HUES6 (cell line): ENCODE data around the gene DPPA5.
"Not testable (repeated sequence)": the region's sequence is repeated elsewhere in the genome, so short reads cannot be mapped to it uniquely, and the experiment has no call there.

Source experiments
- H3K27ac ChIP-seq: 2 replicates; pipeline ENCODE4 v1.7.0; 2013; ENCODE audit warnings: low read depth, mild to moderate bottlenecking, low read length, inconsistent platforms
- H3K27me3 ChIP-seq: 2 replicates; pipeline ENCODE4 v1.6.1; 2013; ENCODE audit warnings: low read length; ENCODE audit not compliant: control insufficient read depth, insufficient read depth
- H3K36me3 ChIP-seq: 2 replicates; pipeline ENCODE4 v1.6.1; 2013; ENCODE audit warnings: low read length; ENCODE audit not compliant: control insufficient read depth, insufficient read depth
- H3K4me1 ChIP-seq: 2 replicates; pipeline ENCODE4 v1.6.1; 2013; ENCODE audit warnings: low read length; ENCODE audit not compliant: control insufficient read depth, insufficient read depth
- H3K4me3 ChIP-seq: 2 replicates; pipeline ENCODE4 v1.5.1; 2013; ENCODE audit warnings: low read depth, low read length
- H3K9ac ChIP-seq: one replicate; pipeline ENCODE4 v1.6.1; 2013; ENCODE audit warnings: mild to moderate bottlenecking, low read length
- H3K9me3 ChIP-seq: 2 replicates; pipeline ENCODE4 v1.6.1; 2013; ENCODE audit warnings: low read depth, low read length; ENCODE audit not compliant: control insufficient read depth, insufficient read depth

The DPPA5 gene

DNA sequence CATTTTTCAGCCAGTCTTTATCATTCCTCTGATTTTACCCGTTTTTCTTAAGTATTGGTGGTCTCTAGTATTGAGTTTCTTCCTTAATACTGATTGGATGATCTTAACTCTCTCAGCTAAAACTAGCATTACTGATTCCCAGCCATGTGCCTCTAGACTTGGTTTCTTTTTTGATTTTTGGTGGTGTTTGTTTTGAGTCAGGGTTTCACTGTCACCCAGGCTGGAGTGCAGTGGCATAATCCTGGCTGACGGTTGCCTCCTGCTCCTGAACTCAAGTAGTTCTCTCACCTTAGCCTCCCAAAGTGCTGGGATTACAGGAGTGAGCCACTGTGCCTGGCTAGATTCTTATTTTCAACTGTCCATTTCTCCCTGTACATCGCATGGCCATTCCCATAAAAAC lies 24.9 kb downstream of the DPPA5 start:
- no peaks in the 10 kb centered on the region for H3K9me3 ChIP-seq
- no peak overlapping the region for H3K27ac ChIP-seq
- H3K9ac ChIP-seq: no peak overlapping the region
- H3K4me1 ChIP-seq: no peaks in the 10 kb centered on the region
- no peaks in the 10 kb centered on the region for H3K36me3 ChIP-seq
- H3K4me3 ChIP-seq: no peak overlapping the region
- H3K27me3 ChIP-seq: no peaks in the 10 kb centered on the region

DNA sequence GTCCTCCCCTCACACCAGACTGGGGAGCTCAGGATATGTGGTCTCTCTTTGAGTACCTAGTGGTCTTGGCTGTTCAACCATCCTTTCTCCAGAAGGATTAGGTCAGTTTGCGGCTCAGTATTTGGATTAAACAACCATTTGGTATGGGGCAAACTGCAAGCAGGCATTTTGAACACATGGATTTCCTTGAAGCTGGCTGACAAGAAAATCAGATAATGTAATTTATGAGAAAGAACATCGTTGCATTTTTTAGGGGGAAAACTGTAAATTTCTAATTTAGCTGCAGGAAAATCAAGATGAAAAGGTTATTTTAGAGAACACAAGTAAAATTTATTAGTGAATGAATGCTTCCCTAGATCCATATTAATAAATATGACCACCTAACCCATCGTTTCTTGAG lies 25.3 kb downstream of the DPPA5 start:
- Histone ChIP-seq H3K9me3 (no peaks in the 10 kb centered on the region), H3K4me1 (no peaks in the 10 kb centered on the region), H3K27ac (no peak overlapping the region), H3K9ac (no peak overlapping the region), H3K36me3 (no peaks in the 10 kb centered on the region), H3K27me3 (no peaks in the 10 kb centered on the region), H3K4me3 (no peak overlapping the region)

DNA sequence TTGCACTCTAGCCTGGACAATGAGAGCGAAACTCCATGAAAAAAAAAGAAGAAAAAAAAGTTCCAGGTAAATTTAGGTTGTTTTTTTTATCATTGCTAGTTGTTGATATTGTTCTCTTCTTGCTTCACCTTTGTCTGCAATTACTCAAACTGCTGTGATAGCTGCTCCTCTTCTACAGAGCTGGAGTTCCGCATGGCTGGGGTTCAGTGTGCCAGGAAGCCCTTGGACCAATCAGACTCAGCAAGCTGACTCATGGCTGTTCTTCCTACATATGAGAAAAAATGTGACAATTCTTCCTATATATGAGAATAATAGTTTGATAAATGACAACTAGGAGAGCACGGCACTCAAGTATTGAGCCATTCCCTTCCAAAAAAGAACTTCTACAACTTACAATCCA lies 28.4 kb downstream of the DPPA5 start:
- Histone ChIP-seq H3K36me3 (no peaks in the 10 kb centered on the region), H3K27ac (no peak overlapping the region), H3K9me3 (no peaks in the 10 kb centered on the region), H3K27me3 (no peaks in the 10 kb centered on the region), H3K9ac (no peak overlapping the region), H3K4me3 (no peak overlapping the region), H3K4me1 (no peaks in the 10 kb centered on the region)

DNA sequence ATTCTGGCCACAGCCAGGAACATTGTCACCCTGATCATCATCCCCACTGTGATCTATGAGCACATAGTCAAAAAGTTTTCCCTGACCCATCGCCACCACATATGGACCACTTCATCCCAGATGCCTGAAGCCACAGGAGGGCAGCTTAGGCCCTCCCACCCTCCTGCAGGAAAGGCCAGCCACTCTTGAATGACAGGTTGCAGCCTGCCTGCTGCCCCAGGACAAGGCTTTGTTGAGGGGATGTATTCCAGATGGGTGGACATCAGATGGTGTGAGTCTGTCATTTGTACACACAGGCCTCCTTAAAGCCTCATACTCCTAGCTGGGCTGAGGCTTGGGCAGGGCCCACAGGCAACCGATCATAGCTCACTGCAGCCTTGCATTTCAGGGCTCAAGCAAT lies 30.8 kb downstream of the DPPA5 start:
- Histone ChIP-seq H3K9ac (no peak overlapping the region), H3K36me3 (no peaks in the 10 kb centered on the region), H3K9me3 (peaks cover 7% of the 10 kb centered on the region), H3K4me1 (no peaks in the 10 kb centered on the region), H3K27ac (no peak overlapping the region), H3K4me3 (no peak overlapping the region), H3K27me3 (no peaks in the 10 kb centered on the region)

DNA sequence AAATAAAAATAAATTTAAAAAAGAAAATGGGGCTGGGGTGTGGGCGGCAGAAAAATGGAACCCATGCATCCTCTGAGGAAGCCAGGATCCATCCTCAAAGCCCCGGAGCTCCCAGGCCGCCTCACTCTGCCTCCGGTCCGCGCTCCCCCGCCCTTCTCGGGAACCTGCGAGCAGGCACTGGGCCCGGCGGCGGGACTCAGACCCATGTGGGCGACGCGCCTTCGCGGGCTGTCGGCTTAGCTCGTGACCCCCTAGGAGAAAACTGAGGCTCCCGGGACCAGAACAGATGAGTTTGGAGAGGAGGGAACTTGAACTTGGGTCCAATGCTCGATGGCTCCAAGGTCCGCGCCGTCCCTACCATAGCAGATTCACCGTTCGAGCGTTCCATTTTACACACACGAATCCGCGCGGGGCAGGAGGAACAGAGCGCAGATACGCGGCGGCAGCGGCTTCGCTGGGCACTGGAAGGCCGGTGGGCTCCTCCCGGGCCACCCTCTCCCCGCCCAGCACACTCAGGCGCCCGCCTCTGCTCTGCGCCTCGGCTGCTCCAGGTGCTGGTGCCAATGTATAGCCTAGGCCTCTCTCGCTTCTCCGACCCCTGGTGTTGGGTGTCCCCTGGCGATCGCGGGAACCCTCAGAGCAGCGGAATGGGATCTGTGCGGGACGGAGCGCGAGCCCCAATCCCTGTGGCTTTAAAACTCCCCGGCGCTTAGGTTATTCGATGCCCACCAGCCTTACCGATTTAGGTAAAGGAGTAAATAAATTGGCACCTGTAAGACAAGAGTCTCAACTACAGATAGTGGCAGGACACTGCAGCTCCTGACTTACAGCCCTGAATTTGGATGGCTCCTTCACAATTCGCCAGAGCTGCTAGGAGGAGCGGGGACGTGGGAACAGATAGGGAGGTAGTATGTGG lies 39.2 kb downstream of the DPPA5 start:
- Histone ChIP-seq H3K9me3 (peaks cover 19% of the 10 kb centered on the region), H3K27me3 (no peaks in the 10 kb centered on the region; the same call in 1 of the 2 replicates)

DNA sequence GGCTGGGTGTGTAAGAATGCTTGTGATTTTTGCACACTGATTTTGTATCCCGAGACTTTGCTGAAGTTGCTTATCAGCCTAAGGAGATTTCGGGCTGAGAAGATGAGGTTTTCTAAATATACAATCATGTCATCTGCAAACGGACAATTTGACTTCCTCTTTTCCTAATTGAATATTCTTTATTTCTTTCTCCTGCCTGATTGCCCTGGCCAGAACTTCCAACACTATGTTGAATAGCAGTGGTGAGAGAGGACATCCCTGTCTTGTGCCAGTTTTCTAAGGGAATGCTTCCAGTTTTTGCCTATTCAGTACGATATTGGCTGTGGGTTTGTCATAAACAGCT lies 43.6 kb downstream of the DPPA5 start:
- H3K27ac ChIP-seq, H3K9ac ChIP-seq, H3K9me3 ChIP-seq, H3K4me1 ChIP-seq, H3K36me3 ChIP-seq, H3K27me3 ChIP-seq: not testable (repeated sequence)
- H3K4me3 ChIP-seq: peak overlapping the region; percentile 70

More for the DNA sequence above, 39.2 kb downstream of the DPPA5 start:
- peak overlapping the region; percentile 40; the same call in 1 of the 2 replicates for H3K4me3 ChIP-seq
- no peaks in the 10 kb centered on the region for H3K4me1 ChIP-seq
- no peak overlapping the region for H3K27ac ChIP-seq
- no peak overlapping the region for H3K9ac ChIP-seq
- no peaks in the 10 kb centered on the region for H3K36me3 ChIP-seq

DNA sequence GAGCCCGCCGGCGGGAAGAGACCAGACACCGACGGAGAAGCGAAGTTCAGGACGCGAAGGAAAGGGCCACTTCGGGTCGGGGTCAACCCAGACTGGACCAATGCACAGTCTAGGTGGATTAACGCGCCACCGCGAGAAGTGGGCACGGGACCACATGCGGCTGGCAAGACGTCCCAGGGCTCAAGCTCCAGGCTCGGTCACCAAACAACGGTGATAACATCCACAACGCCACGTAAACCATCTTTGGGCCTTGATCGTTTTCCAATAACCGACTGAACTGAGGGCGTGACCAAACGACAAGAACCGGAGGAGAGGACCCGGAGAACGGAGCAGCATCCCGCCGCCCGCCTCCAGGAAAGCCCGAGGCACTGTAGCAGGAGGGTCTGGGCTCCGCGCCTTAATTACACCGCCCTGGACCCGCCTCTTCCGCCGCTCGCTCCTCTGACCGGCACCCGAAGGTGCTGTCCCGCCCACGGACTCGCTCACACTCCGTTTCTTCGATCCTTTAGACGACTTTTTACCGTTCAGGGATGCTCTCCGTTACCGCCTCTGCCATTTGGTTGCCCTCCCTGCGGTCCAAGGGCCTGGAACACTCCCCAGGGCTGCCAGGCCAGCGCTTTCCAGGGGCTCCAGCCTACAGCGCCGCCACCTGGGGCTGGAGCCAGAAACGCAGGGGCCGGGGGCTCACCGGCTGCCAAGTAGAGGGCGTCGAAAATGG lies 44.1 kb downstream of the DPPA5 start:
- H3K27me3 ChIP-seq: no peaks in the 10 kb centered on the region; the same call in 1 of the 2 replicates
- no peaks in the 10 kb centered on the region for H3K36me3 ChIP-seq
- peak overlapping the region; percentile 59 for H3K9ac ChIP-seq
- no peak overlapping the region for H3K27ac ChIP-seq
- peak overlapping the region; percentile 70 for H3K4me3 ChIP-seq
- no peaks in the 10 kb centered on the region for H3K4me1 ChIP-seq
- H3K9me3 ChIP-seq: no peaks in the 10 kb centered on the region

DNA sequence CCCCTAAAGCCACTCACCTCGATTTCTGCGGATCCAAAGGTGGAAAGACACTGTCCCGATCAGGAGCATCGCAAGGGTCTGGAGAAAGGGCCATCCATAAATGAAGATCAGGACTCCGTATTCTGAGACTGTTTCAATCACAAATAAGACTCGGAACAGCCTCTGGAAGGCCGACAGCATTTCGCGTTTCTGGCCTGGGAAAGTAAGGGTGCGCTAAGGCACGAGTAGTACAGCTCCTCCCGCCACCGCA lies 44.6 kb downstream of the DPPA5 start:
- Histone ChIP-seq H3K4me1 (no peaks in the 10 kb centered on the region), H3K27ac (no peak overlapping the region), H3K4me3 (peak overlapping the region; percentile 70), H3K9ac (peak overlapping the region; percentile 59), H3K9me3 (no peaks in the 10 kb centered on the region), H3K36me3 (no peaks in the 10 kb centered on the region), H3K27me3 (no peaks in the 10 kb centered on the region)

DNA sequence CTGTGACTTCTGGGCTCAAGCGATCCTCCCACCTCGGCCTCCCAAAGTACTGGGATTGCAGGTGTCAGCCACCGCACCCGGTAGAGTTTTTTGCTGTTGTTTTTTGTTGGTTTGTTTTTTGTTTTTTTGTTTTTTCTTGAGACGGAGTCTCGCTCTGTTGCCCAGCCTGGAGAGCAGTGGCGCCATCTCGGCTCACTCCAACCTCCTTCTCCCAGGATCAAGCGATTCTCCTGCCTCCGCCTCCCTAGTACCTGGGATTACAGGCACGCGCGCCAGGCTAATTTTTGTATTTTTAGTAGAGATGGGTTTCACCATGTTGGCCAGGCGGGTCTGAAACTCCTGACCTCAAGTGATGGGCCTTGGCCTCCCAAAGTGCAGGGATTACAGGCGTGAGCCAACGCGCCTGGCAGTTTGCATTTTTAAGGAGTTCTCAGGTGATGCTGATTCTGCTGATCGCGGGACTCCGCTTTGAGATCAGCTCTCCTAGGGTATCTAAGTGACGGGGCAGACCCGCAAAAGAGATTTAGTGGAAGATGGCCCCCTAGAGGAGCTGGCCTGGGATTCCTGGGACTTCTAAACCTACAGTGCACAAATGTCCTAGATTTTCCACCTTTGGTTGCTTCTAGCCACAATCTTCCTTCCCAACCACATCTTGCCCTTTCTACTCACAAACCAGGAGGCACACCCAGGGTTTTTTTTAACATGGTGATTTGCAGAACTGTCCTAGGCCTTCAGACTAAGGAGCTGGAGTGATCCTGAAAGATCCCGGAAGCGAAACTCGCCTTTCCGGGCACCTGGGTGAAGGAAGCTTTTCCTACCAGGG lies 45.2 kb downstream of the DPPA5 start:
- no peaks in the 10 kb centered on the region for H3K9me3 ChIP-seq
- H3K27ac ChIP-seq: no peak overlapping the region
- peak overlapping the region; percentile 59 for H3K9ac ChIP-seq
- H3K36me3 ChIP-seq: no peaks in the 10 kb centered on the region
- no peaks in the 10 kb centered on the region for H3K27me3 ChIP-seq
- H3K4me3 ChIP-seq: peak overlapping the region; percentile 70
- H3K4me1 ChIP-seq: no peaks in the 10 kb centered on the region

DNA sequence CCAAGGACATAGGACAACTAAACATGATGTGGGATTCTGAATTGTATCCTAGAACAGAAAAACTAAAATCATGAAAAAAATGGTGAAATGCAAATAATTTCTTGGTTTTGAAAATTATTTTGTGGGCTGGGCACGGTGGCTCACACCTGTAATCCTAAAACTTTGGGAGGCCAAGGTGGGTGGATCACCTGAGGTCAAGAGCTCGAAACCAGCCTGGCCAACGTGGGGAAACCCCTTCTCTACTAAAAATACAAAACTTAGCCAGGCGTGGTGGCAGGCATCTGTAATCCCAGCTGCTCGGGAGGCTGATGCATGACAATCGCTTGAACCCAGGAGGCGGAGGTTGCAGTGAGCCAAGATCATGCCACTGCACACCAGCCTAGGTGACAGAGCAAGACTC lies 50.3 kb downstream of the DPPA5 start:
- H3K4me1 ChIP-seq, H3K27ac ChIP-seq, H3K27me3 ChIP-seq, H3K9me3 ChIP-seq, H3K9ac ChIP-seq, H3K36me3 ChIP-seq, H3K4me3 ChIP-seq: not testable (repeated sequence)
